Esophagus (tissue), 2 donors: ENCODE results near the gene ARHGEF4. TPM values are rescaled to one million over a fixed set of nuclear protein-coding genes. Genes with fewer than 3 reads are reported as not detected.

Experiments used
- H3K27ac ChIP-seq, 2 donors: one replicate each; pipeline ENCODE4 v1.5.1; 2013; ENCODE audit warnings: low read depth in 2 of 2, mild to moderate bottlenecking in 2 of 2, inconsistent platforms in 1 of 2, low read length in 1 of 2, moderate library complexity in 1 of 2
- H3K27me3 ChIP-seq, 2 donors: one replicate each; pipeline ENCODE4 v1.6.1; 2013; ENCODE audit warnings: low read length in 2 of 2, control low read depth in 1 of 2, mild to moderate bottlenecking in 1 of 2; ENCODE audit not compliant: insufficient read depth in 2 of 2, control insufficient read depth in 1 of 2
- H3K36me3 ChIP-seq, 2 donors: one replicate each; pipeline ENCODE4 v1.6.1; 2013; ENCODE audit warnings: low read length in 1 of 2; ENCODE audit not compliant: control insufficient read depth in 2 of 2, insufficient read depth in 2 of 2
- H3K4me1 ChIP-seq, 2 donors: one replicate each; pipeline ENCODE4 v1.6.1; 2013; ENCODE audit warnings: low read length in 1 of 2; ENCODE audit not compliant: control insufficient read depth in 2 of 2, insufficient read depth in 2 of 2
- H3K4me3 ChIP-seq, 2 donors: one replicate each; pipeline ENCODE4 v1.5.1; 2013; ENCODE audit warnings: low read length in 2 of 2, mild to moderate bottlenecking in 2 of 2, low read depth in 1 of 2, moderate library complexity in 1 of 2
- H3K9me3 ChIP-seq, 2 donors: one replicate each; pipeline ENCODE4 v1.6.1; 2013; ENCODE audit warnings: mild to moderate bottlenecking in 2 of 2, low read depth in 1 of 2, low read length in 1 of 2, moderate library complexity in 1 of 2; ENCODE audit not compliant: control insufficient read depth in 2 of 2, insufficient read depth in 1 of 2
- WGBS, 2 donors: extraction: QIAGEN DNeasy Blood & Tissue Kit; methylation state at CpG; one replicate each; pipeline ENCODE4 v1.1.7; 2013; 5-methylcytosine and 5-hydroxymethylcytosine counted together
- polyA plus RNA-seq, 2 donors: library from polyadenylated mRNA; stranded (reverse); fragments of 200-250 nt; gene quantifications; one replicate each; pipeline ENCODE4 v1.2.3, GENCODE V29; 2013
- donor health status: healthy with polysubstance abuse.
- donor health status: Bipolar disorder and iron deficiency.

The ARHGEF4 gene
- polyA plus RNA-seq, 2 donors: 32.2 to 98.9 TPM

DNA sequence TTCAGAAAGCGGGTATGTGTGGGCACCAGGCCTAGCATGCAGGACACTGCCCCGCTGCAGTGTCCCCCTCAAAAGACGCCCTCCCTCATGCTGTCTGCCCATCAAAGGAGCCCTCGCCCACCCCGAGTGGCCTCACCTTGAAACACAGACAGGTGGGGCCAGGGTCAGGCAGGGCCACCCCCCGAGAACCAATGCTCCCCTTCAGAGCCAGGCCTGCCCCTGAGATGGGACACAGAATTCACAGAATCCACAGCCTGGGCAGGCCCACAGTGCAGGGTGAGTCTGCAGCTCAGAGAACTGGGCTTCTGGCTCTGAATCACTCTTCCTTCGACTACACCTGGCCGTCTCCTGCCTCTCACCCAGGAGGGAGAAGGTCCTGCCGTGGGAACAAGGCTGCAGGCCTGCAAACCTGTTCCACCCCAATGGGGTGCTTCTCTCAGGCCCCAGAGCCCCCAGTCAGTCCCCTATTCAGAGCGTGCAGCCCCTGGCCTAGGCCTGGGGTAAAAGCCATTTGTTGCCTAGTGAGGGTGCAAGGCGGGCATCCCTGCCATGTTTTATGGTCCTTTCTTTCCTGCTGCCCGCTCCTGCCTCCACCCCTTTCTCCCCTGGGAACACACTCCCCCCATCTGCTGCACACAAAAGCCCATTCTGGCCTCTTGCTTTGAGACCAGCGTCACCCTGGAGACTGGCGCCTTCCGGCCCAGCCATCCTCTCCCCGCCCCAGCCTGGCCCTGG is 11.3 kb upstream of the ARHGEF4 start:
- no peaks in the 10 kb centered on the region for H3K27me3 ChIP-seq
- H3K4me3 ChIP-seq: no peak overlapping the region
- H3K36me3 ChIP-seq: no peaks in the 10 kb centered on the region
- H3K27ac ChIP-seq: no peak overlapping the region
- 83 to 89% methylated on average over 14 to 16 of the region's 16 CpGs for WGBS, 2 donors
- H3K9me3 ChIP-seq: no peaks in the 10 kb centered on the region
- H3K4me1 ChIP-seq: peaks cover 14 to 28% of the 10 kb centered on the region in 2 donors

DNA sequence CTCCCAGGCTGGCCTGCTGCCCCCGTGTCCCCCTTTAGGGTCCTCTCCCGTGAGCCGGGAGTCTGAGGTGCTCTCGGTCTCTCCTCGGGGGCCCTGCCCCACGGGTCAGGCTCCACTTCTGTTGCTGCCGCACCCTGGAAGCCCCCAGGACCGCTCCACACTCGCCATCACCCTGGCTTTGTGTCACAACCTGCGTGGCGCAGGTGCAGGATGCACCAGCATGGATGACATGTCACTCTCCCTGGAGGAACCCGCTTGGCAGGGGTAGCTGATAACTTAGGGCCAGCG is 10.8 kb upstream of the ARHGEF4 start:
- Histone ChIP-seq H3K27ac (no peak overlapping the region), H3K4me1 (peaks cover 14 to 28% of the 10 kb centered on the region in 2 donors), H3K27me3 (no peaks in the 10 kb centered on the region), H3K4me3 (no peak overlapping the region), H3K9me3 (no peaks in the 10 kb centered on the region), H3K36me3 (no peaks in the 10 kb centered on the region)
- 85 to 90% methylated on average over 13 of the region's 13 CpGs for WGBS, 2 donors

DNA sequence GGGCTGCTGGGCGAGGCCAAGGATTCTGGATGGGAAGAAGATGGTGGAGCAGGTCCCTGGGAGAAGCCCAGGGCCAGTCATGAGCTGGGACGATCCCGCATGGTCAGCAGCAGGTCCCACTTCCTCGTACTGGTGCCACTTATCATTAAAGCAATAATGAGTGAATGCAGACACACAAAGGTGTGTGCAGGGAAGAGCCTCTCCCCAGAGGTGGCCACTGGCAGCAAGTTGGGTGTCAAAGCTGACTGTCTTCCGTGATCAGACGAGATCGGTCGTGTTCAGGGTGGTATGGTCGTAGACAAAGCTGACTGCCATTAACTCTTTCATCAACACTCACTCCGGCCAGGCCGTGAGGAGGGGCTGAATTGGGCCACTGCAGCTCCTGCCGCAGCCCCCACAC is 10.3 kb upstream of the ARHGEF4 start:
- Histone ChIP-seq H3K27me3 (no peaks in the 10 kb centered on the region), H3K27ac (no peak overlapping the region), H3K4me1 (peaks cover 16 to 28% of the 10 kb centered on the region in 2 donors), H3K9me3 (no peaks in the 10 kb centered on the region), H3K4me3 (no peak overlapping the region), H3K36me3 (no peaks in the 10 kb centered on the region)
- WGBS, 2 donors: 79 to 83% methylated on average over 12 of the region's 12 CpGs

DNA sequence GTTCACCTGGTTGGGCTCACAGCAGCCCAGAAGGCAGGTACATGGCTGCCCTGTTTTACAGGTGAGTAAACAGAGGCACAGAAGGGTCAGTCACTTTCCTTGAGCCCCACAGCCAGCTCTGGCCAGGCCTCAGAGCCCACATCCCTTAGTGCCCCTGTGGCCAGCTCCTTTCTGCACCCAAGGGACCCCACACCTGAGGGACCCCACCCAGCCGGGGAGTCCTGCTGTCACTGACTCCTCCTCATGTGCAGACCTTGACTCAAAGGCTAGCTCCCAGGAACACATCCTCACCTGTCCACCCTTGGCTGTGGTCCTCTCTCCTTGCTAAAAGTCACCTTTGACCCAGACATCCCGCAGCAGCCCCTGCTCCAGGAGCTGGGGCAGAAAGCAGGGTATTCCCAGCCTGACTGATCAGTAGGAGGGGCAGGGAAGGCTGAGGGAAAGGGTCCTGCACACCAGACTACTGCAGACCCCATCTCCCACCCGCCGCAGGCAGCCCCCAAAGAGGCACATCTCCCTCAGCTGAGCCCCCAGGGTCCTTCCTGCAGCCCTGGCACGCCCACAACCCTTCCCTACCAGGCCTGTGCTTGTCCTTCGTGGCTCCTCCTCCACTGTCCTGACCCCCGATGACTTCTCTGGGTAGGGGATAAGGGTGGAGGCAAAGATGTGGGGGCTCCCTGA is 9.8 kb upstream of the ARHGEF4 start:
- H3K4me1 ChIP-seq: peaks cover 16 to 28% of the 10 kb centered on the region in 2 donors
- no peaks in the 10 kb centered on the region for H3K9me3 ChIP-seq
- H3K27me3 ChIP-seq: no peaks in the 10 kb centered on the region
- no peak overlapping the region for H3K4me3 ChIP-seq
- H3K36me3 ChIP-seq: no peaks in the 10 kb centered on the region
- H3K27ac ChIP-seq: peak overlapping the region in 1 of 2 donors; percentile 50
- 60 to 75% methylated on average over 7 of the region's 7 CpGs for WGBS, 2 donors

DNA sequence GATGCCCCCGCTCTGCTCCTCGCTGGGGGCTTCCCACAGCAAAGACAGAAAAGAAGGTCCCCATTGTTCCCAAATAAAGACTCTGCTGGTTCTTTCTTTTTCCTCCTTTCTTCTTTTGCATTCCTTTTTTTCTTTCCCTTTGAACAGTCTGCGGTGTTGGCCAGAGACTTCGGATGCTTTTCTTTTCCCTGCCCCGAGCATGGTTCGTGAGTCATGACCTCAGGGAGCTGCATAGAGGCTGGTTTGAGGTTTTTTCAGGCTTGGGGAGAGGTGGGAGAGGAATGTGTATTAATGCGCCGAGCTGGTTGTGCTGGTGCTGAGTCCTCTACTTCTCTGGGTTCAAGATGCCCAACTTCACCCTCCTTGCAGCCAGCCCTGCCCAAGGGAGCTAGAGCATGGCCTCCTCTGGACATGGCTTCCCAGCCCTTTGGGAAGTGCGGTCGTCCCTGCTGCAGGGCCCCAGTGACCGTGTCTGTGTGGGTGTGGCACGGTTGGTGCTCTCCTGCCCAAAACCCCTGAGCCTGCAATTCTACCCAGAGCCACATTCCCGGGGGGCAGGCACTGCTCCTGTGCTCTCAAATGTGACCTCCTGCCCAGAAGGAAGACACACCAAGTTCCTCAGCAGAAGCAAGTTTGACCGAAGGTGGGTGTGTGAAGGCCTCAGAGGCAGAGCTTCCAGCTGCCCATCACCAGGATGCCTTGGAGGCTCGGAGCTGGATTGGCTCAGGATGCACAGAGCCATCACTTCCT is 9.0 kb upstream of the ARHGEF4 start:
- H3K4me1 ChIP-seq: peaks cover 16 to 28% of the 10 kb centered on the region in 2 donors
- 57 to 66% methylated on average over 15 of the region's 15 CpGs for WGBS, 2 donors
- peak overlapping the region; percentile 2 to 50 for H3K27ac ChIP-seq

DNA sequence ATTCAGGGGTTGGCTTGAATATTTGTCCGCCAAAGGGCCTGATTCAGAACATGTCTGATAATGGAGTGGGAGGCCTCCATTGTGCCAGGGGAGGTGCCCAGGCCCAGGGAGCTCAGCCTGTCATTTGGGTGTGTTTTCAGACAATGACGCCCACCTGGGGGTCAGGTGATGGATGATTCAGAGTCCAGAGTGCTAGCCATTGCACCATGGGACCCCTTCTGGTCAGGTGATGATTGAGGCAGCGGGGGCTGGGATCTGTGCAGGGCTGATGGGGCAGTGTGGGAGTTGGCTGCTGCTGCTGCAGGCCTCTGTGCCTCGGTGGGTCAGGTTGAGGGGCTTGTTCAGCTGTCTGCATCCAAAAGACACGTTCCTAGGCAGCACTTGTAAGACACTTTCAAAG is 8.3 kb upstream of the ARHGEF4 start:
- Histone ChIP-seq H3K4me3 (no peak overlapping the region), H3K27me3 (no peaks in the 10 kb centered on the region), H3K4me1 (peaks cover 16 to 28% of the 10 kb centered on the region in 2 donors), H3K27ac (peak overlapping the region in 1 of 2 donors; percentile 51), H3K9me3 (no peaks in the 10 kb centered on the region), H3K36me3 (no peaks in the 10 kb centered on the region)
- 80 to 84% methylated on average over 5 of the region's 5 CpGs for WGBS, 2 donors

More for the DNA sequence above, 9.0 kb upstream of the ARHGEF4 start:
- H3K36me3 ChIP-seq: no peaks in the 10 kb centered on the region
- H3K4me3 ChIP-seq: no peak overlapping the region
- no peaks in the 10 kb centered on the region for H3K27me3 ChIP-seq
- H3K9me3 ChIP-seq: no peaks in the 10 kb centered on the region

DNA sequence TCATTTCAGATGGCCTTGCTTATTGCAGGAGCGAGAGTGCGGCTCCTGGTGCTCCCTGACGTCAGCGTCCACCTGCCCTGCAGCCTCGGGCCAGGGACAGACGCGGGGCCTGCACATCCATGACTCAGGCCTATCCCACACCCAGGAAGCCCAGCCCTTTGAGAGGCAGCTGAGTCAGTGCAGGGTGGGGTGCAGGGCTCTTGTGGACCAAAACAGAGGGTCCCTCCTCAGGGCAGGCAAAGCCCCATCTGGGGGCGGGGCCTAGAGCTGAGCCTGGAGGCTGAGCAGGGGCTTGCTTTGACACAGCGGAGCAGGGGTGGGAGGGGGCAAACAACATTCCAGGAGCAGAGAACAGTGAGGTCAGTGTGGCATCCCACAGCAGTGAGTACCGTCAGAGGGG is 7.7 kb upstream of the ARHGEF4 start:
- WGBS, 2 donors: 71 to 84% methylated on average over 10 of the region's 10 CpGs
- Histone ChIP-seq H3K4me3 (no peak overlapping the region), H3K36me3 (no peaks in the 10 kb centered on the region), H3K9me3 (no peaks in the 10 kb centered on the region), H3K27me3 (no peaks in the 10 kb centered on the region), H3K27ac (peak overlapping the region in 1 of 2 donors; percentile 51), H3K4me1 (peaks cover 12 to 23% of the 10 kb centered on the region in 2 donors)

DNA sequence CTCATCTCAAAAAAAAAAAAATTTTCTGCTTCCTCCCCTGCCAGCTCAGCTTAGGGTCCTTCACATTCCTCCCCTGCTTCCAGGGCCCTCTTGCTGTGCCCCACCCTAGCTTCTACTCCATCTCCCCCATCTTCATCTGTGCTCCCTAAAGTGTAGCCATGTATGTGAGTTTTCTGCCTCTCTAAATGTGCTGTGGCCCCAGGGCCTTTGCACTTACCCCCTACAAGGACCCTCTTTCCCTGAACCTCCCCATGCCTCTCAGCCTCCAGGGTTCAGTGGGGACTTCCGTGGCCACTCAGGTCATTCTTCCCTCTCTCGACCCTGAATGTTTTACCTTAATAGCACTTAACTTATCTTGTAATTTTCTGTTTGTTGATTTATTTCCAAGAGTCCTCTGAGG is 6.2 kb upstream of the ARHGEF4 start:
- WGBS, 2 donors: 69 to 87% methylated on average over 2 of the region's 2 CpGs
- Histone ChIP-seq H3K27me3 (no peaks in the 10 kb centered on the region), H3K36me3 (no peaks in the 10 kb centered on the region), H3K9me3 (no peaks in the 10 kb centered on the region), H3K27ac (no peak overlapping the region), H3K4me3 (no peak overlapping the region), H3K4me1 (peaks cover 11 to 17% of the 10 kb centered on the region in 2 donors)

DNA sequence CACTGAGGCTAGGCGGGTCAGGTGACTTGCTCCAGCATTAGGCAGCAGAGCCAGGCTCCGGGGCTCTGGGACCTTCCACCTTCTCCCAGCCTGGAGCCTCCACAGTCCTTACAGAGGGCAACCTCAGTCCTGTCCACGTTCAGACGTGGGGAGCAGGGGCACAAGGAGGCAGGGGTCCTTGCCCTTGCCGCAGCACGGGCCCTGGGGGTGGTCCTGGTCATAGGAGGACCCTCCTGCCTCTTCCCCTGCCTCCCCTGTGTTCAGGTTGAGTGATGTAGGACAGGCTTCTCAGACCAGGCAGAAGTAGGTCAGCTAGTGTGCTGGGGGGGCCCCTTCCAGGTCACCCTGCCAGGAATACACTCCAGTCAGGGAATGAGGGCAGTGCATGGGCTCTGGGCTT is 5.4 kb upstream of the ARHGEF4 start:
- no peaks in the 10 kb centered on the region for H3K36me3 ChIP-seq
- H3K4me3 ChIP-seq: no peak overlapping the region
- peaks cover 11 to 19% of the 10 kb centered on the region in 2 donors for H3K4me1 ChIP-seq
- no peaks in the 10 kb centered on the region for H3K27me3 ChIP-seq
- no peaks in the 10 kb centered on the region for H3K9me3 ChIP-seq
- H3K27ac ChIP-seq: no peak overlapping the region
- 70 to 82% methylated on average over 6 of the region's 6 CpGs for WGBS, 2 donors
